ENCODE data around the gene C21orf91.

Gene C21orf91

GRCh38 chr21:17799414-17800164, 19.6 kb downstream of the C21orf91 start:
- H3K4me3 ChIP-seq (replicated peaks; ENCODE audit: low read depth, low read length) = no peak overlapping the region
- no peak for DNase-seq (ENCODE audit: extremely low read depth, low read depth)
- TF ChIP-seq CTCF (IDR thresholded peaks at IDR 0.05; ENCODE audit: low read depth, low read length, missing control alignments) = no peak

GRCh38 chr21:17798796-17799195, 20.4 kb downstream of the C21orf91 start:
- TF ChIP-seq CTCF (IDR thresholded peaks at IDR 0.05; ENCODE audit: low read depth, low read length, missing control alignments) = no peak
- DNase-seq (ENCODE audit: extremely low read depth, low read depth) = no peak
- no peak overlapping the region for H3K4me3 ChIP-seq (replicated peaks; ENCODE audit: low read depth, low read length)

- no peak for TF ChIP-seq CTCF (IDR thresholded peaks at IDR 0.05; ENCODE audit: low read depth, low read length, missing control alignments)
- no peak overlapping the region for H3K4me3 ChIP-seq (replicated peaks; ENCODE audit: low read depth, low read length)
- no peak for DNase-seq (ENCODE audit: extremely low read depth, low read depth)
Measured at GRCh38 chr21:17797967-17798366, 21.2 kb downstream of the C21orf91 start.

GRCh38 chr21:17796503-17796902, 22.7 kb downstream of the C21orf91 start:
- no peak for DNase-seq (ENCODE audit: extremely low read depth, low read depth)
- no peak for TF ChIP-seq CTCF (IDR thresholded peaks at IDR 0.05; ENCODE audit: low read depth, low read length, missing control alignments)
- no peak overlapping the region for H3K4me3 ChIP-seq (replicated peaks; ENCODE audit: low read depth, low read length)

GRCh38 chr21:17796037-17796403, 23.1 kb downstream of the C21orf91 start:
- TF ChIP-seq CTCF (IDR thresholded peaks at IDR 0.05; ENCODE audit: low read depth, low read length, missing control alignments) = no peak
- DNase-seq (ENCODE audit: extremely low read depth, low read depth) = no peak
- H3K4me3 ChIP-seq (replicated peaks; ENCODE audit: low read depth, low read length) = no peak overlapping the region

- no peak overlapping the region for H3K4me3 ChIP-seq (replicated peaks; ENCODE audit: low read depth, low read length)
- DNase-seq (ENCODE audit: extremely low read depth, low read depth) = no peak
- TF ChIP-seq CTCF (IDR thresholded peaks at IDR 0.05; ENCODE audit: low read depth, low read length, missing control alignments) = no peak
Measured at GRCh38 chr21:17795146-17796036, 23.8 kb downstream of the C21orf91 start.
